ENCODE results near the gene CNTNAP5. TPM values are rescaled to one million over a fixed set of nuclear protein-coding genes. Genes with fewer than 3 reads are reported as not detected.

The CNTNAP5 gene
- total and polyA plus RNA-seq, 2 of the 8 experiments (the other 6 are each of a cell fraction or from before 2014, with no cell fraction given) = 0.11 to 0.76 TPM

DNA sequence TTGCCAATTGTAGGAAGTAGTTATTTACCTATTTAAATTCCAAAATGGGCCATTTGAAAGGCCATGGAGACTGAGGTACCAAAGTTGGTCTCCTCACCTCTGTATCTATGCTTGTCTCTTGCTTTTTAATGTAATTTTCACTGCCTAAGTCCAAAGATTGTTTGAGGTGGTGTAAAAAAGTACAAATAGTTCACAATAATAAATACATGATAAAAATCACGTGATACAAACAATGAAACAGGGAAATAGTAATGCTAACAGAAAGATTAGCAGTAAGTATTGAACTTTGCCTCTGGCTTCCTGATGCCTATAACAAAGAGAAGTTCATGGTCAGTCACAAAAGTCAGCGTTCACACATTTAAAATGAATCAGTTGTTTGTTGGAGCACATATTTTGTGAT, 67.6 kb downstream of the CNTNAP5 start:
- Histone ChIP-seq H2AFZ (ENCODE audit: low read length) (no peak overlapping the region), H2BK12ac (ENCODE audit: low read depth, low read length) (no peak overlapping the region), H2BK120ac (replicated peaks; ENCODE audit: low read depth, low read length) (no peak overlapping the region), H3K14ac (ENCODE audit: insufficient read length) (no peak overlapping the region), H3K4me2 (ENCODE audit: insufficient read depth in 1 of 2, low read depth in 2 of 2, low read length in 2 of 2) (no peak overlapping the region), H4K8ac (ENCODE audit: extremely low read depth, insufficient read depth, low read length) (no peak overlapping the region), H3K4ac (replicated peaks; ENCODE audit: insufficient read length, low read depth, low read length) (no peak overlapping the region), H2BK5ac (ENCODE audit: low read depth, low read length) (no peak overlapping the region), H4K20me1 (replicated peaks in 1 of 2; ENCODE audit: control insufficient read depth in 1 of 2, insufficient read depth in 2 of 2, low read length in 2 of 2) (no peaks in the 10 kb centered on the region), H3K56ac (replicated peaks; ENCODE audit: insufficient read length, low read depth, low read length) (no peak overlapping the region), H4K5ac (ENCODE audit: insufficient read length, low read depth, low read length) (no peak overlapping the region), H4K91ac (replicated peaks; ENCODE audit: insufficient read length, low read length) (no peak overlapping the region), H3K23me2 (ENCODE audit: low read depth, low read length) (no peaks in the 10 kb centered on the region), H3K27me3 (replicated peaks in 1 of 4; ENCODE audit: control insufficient read depth in 3 of 4, extremely low read depth in 1 of 4, insufficient read depth in 3 of 4, low read length in 3 of 4) (no peaks in the 10 kb centered on the region), H2BK20ac (ENCODE audit: low read length) (no peak overlapping the region), H3K79me1 (ENCODE audit: low read depth, low read length) (no peaks in the 10 kb centered on the region), H3K27ac (ENCODE audit: low read depth, low read length) (no peak overlapping the region), H3K4me1 (replicated peaks in 1 of 4; ENCODE audit: control insufficient read depth in 3 of 4, insufficient read depth in 4 of 4, low read length in 3 of 4) (no peaks in the 10 kb centered on the region), H3K9ac (replicated peaks in 1 of 4; ENCODE audit: extremely low read depth in 1 of 4, low read depth in 3 of 4, low read length in 3 of 4) (no peak overlapping the region), H3K36me3 (ENCODE audit: control insufficient read depth in 2 of 4, insufficient read depth in 4 of 4, low read length in 3 of 4) (no peaks in the 10 kb centered on the region), H3K79me2 (ENCODE audit: control insufficient read depth in 1 of 2, insufficient read depth in 2 of 2, low read length in 2 of 2) (no peaks in the 10 kb centered on the region), H3K23ac (ENCODE audit: insufficient read length) (no peak overlapping the region), H2AK5ac (ENCODE audit: low read depth, low read length) (no peak overlapping the region), H3K9me3 (ENCODE audit: insufficient read depth in 2 of 2, low read depth in 1 of 2, low read length in 1 of 2) (no peaks in the 10 kb centered on the region; a peak in 1 of 4 replicates), H3K18ac (ENCODE audit: extremely low read depth, low read length) (no peak overlapping the region), H2BK15ac (ENCODE audit: low read length) (no peak overlapping the region), H3K4me3 (ENCODE audit: extremely low read depth in 1 of 4, insufficient read depth in 2 of 4, low read depth in 3 of 4, low read length in 4 of 4) (no peak overlapping the region)
- DNase-seq (ENCODE audit: low read depth in 1 of 2, low spot score in 2 of 2) (no peak), FAIRE-seq (no peak)
- ChIA-PET CTCF (ENCODE audit: partially characterized antibody) (no interaction called here), POLR2A (ENCODE audit: partially characterized antibody) (no interaction called here)
- 86% methylated on average over 2 of the region's 2 CpGs; no CpG with 5 or more reads in 1 of the 2 experiments for WGBS, 2 experiments (ENCODE audit: extremely low coverage in 1 of 2, insufficient coverage in 1 of 2, insufficient read length in 1 of 2, insufficient replicate concordance in 2 of 2, low coverage in 1 of 2, low lambda C conversion rate in 2 of 2, missing lambda C conversion rate in 1 of 2)
- TF ChIP-seq, protein P1, sequence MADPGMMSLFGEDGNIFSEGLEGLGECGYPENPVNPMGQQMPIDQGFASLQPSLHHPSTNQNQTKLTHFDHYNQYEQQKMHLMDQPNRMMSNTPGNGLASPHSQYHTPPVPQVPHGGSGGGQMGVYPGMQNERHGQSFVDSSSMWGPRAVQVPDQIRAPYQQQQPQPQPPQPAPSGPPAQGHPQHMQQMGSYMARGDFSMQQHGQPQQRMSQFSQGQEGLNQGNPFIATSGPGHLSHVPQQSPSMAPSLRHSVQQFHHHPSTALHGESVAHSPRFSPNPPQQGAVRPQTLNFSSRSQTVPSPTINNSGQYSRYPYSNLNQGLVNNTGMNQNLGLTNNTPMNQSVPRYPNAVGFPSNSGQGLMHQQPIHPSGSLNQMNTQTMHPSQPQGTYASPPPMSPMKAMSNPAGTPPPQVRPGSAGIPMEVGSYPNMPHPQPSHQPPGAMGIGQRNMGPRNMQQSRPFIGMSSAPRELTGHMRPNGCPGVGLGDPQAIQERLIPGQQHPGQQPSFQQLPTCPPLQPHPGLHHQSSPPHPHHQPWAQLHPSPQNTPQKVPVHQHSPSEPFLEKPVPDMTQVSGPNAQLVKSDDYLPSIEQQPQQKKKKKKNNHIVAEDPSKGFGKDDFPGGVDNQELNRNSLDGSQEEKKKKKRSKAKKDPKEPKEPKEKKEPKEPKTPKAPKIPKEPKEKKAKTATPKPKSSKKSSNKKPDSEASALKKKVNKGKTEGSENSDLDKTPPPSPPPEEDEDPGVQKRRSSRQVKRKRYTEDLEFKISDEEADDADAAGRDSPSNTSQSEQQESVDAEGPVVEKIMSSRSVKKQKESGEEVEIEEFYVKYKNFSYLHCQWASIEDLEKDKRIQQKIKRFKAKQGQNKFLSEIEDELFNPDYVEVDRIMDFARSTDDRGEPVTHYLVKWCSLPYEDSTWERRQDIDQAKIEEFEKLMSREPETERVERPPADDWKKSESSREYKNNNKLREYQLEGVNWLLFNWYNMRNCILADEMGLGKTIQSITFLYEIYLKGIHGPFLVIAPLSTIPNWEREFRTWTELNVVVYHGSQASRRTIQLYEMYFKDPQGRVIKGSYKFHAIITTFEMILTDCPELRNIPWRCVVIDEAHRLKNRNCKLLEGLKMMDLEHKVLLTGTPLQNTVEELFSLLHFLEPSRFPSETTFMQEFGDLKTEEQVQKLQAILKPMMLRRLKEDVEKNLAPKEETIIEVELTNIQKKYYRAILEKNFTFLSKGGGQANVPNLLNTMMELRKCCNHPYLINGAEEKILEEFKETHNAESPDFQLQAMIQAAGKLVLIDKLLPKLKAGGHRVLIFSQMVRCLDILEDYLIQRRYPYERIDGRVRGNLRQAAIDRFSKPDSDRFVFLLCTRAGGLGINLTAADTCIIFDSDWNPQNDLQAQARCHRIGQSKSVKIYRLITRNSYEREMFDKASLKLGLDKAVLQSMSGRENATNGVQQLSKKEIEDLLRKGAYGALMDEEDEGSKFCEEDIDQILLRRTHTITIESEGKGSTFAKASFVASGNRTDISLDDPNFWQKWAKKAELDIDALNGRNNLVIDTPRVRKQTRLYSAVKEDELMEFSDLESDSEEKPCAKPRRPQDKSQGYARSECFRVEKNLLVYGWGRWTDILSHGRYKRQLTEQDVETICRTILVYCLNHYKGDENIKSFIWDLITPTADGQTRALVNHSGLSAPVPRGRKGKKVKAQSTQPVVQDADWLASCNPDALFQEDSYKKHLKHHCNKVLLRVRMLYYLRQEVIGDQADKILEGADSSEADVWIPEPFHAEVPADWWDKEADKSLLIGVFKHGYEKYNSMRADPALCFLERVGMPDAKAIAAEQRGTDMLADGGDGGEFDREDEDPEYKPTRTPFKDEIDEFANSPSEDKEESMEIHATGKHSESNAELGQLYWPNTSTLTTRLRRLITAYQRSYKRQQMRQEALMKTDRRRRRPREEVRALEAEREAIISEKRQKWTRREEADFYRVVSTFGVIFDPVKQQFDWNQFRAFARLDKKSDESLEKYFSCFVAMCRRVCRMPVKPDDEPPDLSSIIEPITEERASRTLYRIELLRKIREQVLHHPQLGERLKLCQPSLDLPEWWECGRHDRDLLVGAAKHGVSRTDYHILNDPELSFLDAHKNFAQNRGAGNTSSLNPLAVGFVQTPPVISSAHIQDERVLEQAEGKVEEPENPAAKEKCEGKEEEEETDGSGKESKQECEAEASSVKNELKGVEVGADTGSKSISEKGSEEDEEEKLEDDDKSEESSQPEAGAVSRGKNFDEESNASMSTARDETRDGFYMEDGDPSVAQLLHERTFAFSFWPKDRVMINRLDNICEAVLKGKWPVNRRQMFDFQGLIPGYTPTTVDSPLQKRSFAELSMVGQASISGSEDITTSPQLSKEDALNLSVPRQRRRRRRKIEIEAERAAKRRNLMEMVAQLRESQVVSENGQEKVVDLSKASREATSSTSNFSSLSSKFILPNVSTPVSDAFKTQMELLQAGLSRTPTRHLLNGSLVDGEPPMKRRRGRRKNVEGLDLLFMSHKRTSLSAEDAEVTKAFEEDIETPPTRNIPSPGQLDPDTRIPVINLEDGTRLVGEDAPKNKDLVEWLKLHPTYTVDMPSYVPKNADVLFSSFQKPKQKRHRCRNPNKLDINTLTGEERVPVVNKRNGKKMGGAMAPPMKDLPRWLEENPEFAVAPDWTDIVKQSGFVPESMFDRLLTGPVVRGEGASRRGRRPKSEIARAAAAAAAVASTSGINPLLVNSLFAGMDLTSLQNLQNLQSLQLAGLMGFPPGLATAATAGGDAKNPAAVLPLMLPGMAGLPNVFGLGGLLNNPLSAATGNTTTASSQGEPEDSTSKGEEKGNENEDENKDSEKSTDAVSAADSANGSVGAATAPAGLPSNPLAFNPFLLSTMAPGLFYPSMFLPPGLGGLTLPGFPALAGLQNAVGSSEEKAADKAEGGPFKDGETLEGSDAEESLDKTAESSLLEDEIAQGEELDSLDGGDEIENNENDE (IDR thresholded peaks at IDR 0.05; ENCODE audit: insufficient replicate concordance, low read length) = no peak

All from H1 (cell line).